ENCODE measurements around the gene SLC39A13.

SLC39A13 gene

GRCh38 chr11:47461876-47462275 is 53.5 kb downstream of the SLC39A13 start:
- no peak for DNase-seq

- DNase-seq = no peak
Measured at GRCh38 chr11:47464483-47464882, 56.1 kb downstream of the SLC39A13 start.

All from NCI-H1105 (cell line).